HCT116 (cell line): ENCODE measurements around the gene PACSIN2.

Source experiments
- EGR1 ChIP-seq: IDR thresholded peaks from 2 replicates; pipeline ENCODE4 v1.6.1; 2012; ENCODE audit warnings: low read depth
- EZH2 ChIP-seq: fragments of 200-600 bp; sonication (generic); IDR thresholded peaks from 2 replicates; pipeline ENCODE4 v1.6.1; 2017; ENCODE audit warnings: antibody characterized with exemption, mixed run types
- SIN3A ChIP-seq: IDR thresholded peaks from 2 replicates; pipeline ENCODE4 v1.6.1; 2012; ENCODE audit warnings: low read depth
- TF ChIP-seq, protein P1 (sequence below), 3 experiments: fragments of 200-600 bp in 1 of 3; sonication (generic) in 1 of 3; IDR thresholded peaks in 2 of 3; conservative IDR thresholded peaks in 1 of 3; 2 replicates each; pipeline ENCODE4 v1.5.1; 2012 to 2017; ENCODE audit warnings: low read depth in 2 of 3, low read length in 2 of 3, antibody characterized with exemption in 1 of 3, borderline replicate concordance in 1 of 3, control low read depth in 1 of 3, mild to moderate bottlenecking in 1 of 3, mixed read lengths in 1 of 3, mixed run types in 1 of 3, moderate library complexity in 1 of 3; ENCODE audit not compliant: insufficient read depth in 1 of 3

GRCh38 chr22:42934338-42934737 is 80.6 kb downstream of the PACSIN2 start:
- TF ChIP-seq, protein P1, sequence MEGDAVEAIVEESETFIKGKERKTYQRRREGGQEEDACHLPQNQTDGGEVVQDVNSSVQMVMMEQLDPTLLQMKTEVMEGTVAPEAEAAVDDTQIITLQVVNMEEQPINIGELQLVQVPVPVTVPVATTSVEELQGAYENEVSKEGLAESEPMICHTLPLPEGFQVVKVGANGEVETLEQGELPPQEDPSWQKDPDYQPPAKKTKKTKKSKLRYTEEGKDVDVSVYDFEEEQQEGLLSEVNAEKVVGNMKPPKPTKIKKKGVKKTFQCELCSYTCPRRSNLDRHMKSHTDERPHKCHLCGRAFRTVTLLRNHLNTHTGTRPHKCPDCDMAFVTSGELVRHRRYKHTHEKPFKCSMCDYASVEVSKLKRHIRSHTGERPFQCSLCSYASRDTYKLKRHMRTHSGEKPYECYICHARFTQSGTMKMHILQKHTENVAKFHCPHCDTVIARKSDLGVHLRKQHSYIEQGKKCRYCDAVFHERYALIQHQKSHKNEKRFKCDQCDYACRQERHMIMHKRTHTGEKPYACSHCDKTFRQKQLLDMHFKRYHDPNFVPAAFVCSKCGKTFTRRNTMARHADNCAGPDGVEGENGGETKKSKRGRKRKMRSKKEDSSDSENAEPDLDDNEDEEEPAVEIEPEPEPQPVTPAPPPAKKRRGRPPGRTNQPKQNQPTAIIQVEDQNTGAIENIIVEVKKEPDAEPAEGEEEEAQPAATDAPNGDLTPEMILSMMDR (IDR thresholded peaks at IDR 0.05 in 2 of 3, conservative IDR thresholded peaks at IDR 0.05 in 1 of 3; ENCODE audit: borderline replicate concordance in 1 of 3, insufficient read depth in 1 of 3, low read depth in 2 of 3, low read length in 2 of 3) = no peak
- TF ChIP-seq EGR1 (no peak), SIN3A (no peak), EZH2 (no peak)
